ENCODE measurements around the gene SLC19A1.

Gene SLC19A1

DNA sequence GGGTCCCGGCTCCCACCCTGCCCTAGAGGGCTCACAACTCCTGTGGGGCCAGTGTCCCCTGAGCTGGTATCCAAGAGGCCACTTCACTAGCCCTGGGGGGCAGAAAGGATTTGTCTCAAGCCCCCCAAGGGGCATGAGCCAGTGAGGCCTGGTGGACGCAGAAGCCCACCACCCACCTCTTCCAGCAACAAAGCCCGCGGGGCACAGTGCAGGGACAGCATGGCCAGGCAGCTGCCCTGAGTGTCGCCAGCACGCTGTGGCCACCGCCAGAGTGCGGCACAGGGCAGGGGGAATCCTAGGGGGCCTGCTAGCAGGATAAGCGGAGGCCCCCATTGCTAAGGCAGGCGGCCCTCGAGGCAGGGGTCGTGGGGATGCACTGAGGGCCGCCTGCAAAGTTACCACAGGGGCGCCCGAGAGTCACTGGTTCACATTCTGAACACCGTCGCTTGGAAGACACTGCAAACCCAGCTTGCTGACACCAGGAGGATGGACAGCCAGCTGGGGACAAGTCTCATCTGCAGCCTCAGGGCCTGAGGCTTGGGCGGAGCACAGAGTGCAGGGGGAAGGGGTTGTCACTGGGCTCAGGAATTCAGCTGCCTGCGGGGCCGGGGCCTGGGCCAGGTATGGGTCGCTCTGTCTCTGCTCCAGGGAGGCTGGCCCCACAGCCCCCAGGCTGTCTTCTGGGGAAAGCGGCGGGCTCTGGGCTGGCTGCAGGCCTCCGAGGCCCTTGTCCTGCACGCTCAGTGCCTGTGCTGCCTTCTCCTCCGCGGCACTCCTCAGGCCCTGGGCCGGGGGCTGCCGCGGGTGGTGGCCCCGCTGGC lies 26.8 kb downstream of the SLC19A1 start:
- no peak for DNase-seq

DNA sequence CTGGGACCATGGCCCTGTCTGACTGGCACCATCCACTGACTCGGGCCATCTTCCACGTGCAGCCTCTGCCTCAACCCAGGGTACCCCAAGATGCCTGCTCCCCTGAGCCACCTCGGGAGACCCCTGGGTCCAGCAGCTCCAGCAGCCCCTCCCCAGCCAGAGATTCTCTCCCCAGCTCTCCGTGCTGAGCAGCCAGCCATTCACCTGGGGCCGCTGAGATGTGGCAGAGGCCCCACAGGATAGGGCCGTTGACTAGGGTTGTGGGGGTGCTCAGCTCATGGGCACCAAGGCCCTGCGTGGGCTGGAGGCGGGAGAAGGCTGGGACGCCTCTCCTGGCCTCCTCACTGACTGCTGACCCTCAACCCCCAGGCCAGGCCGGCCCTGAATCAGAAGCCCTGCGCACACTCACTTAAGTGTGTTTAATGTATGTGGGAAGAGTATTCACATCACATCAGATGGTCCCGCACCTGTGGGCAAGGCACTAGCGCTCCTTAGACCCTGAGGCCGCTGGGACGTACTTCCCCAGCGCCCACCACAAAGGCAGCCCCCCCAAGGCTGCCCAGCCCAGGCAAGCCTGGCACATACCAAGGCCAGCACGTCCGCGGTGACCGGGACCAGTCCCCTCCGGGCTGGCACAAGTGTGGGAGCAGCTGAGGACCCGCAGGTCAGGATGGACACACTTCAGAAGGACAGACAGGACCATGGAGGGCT lies 27.8 kb downstream of the SLC19A1 start:
- DNase-seq = no peak

DNA sequence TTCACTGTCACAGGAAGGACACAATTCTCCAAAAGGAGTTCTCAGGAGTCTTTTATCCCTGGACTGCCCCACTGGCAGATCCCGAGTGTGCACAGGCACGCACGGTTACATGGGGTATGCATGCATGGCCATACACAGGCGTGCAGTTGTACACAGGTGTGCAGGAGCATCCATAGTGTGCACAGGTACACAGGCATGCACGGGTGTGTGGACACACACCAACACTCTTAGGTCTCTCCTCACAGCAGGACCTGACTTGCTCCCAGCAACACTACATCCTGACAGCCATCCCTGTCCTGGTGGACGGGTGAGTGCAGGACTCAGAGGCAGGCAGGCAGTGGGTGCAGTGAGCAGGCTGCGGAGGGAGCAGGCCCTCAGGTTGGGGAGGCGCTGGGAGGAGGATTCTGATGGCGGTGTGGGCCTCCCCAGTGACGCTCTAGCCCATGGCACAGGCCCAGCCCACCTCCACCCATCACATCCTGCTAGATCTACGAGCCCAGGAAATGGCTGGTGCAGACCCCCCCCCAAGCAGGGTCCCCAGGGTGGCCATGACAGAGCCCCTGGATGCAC lies 28.4 kb downstream of the SLC19A1 start:
- no peak for DNase-seq

DNA sequence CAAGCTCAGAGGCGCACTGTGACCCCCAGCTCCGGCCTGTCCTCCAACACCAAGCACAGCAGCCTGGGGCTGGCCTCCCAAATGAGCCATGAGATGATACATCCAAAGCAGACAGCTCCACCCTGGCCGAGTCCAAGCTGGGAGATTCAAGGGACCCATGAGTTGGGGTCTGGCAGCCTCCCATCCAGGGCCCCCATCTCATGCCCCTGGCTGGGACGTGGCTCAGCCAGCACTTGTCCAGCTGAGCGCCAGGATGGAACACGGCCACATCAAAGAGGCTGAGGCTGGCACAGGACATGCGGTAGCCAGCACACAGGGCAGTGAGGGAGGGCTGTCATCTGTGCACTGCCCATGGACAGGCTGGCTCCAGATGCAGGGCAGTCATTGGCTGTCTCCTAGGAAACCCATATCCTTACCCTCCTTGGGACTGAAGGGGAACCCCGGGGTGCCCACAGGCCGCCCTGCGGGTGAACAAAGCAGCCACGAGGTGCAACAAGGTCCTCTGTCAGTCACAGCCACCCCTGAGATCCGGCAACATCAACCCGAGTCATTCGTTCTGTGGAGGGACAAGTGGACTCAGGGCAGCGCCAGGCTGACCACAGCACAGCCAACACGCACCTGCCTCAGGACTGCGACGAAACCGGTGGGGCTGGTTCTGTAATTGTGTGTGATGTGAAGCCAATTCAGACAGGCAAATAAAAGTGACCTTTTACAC lies 29.1 kb downstream of the SLC19A1 start:
- no peak for DNase-seq

DNA sequence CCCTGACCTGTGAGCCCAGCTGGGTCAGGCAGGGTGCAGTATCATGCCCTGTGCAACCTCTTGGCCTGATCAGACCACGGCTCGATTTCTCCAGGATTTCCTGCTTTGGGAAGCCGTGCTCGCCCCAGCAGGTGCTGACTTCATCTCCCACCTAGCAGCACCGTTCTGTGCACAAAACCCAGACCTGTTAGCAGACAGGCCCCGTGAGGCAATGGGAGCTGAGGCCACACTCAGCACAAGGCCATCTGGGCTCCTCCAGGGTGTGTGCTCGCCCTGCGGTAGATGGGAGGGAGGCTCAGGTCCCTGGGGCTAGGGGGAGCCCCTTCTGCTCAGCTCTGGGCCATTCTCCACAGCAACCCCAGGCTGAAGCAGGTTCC lies 29.6 kb downstream of the SLC19A1 start:
- DNase-seq = no peak

DNA sequence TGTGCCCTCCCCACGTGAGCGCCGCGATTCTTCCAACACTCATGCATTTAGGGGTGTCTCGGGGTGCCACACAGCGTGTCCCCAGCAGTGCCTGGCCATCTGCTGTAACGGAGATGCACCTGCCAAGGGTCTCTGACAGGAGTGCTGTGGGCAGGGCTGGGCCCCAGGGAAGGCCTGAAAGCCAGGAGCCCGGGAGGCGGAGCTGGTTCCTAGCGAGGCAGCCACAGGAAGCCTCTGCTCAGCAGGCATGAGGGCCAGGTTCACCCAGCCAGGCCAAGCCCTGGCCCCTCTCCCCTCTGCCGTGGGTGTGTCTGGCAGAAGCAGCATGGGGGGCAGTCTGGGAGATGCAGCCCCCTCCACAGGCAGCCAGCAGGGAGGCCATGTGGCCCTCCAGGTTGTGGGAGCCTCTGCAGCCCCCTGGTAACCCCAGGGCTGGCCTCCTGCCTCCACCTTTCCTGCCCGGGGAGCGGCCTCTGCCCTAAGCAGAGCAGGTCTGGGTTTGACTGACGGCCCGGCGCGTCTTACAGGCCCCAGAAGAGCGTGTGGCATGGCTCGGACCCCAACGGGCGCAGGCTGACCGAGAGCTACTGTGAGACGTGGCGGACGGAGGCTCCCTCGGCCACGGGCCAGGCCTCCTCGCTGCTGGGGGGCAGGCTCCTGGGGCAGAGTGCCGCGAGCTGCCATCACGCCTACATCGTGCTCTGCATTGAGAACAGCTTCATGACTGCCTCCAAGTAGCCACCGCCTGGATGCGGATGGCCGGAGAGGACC lies 30.4 kb downstream of the SLC19A1 start:
- no peak for DNase-seq

DNA sequence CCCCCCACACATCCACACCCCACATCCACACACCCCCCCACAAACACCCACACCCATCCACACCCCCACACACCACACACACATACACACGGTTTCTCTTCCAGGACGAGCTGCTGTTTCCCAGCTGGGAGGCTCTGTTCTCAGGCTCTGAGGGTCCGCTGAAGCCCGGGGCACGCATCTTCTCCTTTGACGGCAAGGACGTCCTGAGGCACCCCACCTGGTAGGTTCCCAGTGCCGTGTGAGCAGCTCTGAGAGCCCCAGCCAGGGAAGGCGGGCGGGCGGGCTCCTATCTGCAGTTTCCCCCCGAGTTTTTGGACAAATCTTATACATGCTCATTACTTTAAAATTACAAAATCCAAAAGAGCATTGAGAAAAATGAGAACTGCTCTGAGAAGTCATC lies 31.2 kb downstream of the SLC19A1 start:
- DNase-seq = no peak

DNA sequence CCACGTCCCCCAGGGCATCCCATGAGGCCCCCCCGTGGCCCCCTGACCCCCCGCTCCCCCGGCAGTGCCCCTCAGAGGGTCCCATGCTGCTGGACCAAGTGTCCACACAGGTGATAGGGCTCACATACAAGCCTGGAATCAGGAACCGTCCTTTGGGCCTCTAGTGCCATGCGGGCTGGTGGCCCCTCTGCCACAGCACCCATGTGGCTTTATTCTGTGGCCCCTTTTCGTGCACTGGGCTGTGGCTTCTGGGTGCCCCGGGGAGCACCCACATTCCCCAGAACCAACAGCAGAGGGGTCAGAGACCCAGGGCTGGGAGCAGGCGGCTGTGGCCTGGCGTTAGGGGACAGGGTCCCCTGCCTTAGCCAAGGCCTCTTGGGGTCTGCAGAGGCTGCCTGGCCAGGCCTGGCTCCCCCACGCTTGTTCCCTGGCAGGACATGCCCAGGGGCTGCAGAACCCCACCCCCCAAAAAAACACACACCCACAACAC lies 31.7 kb downstream of the SLC19A1 start:
- DNase-seq = no peak

DNA sequence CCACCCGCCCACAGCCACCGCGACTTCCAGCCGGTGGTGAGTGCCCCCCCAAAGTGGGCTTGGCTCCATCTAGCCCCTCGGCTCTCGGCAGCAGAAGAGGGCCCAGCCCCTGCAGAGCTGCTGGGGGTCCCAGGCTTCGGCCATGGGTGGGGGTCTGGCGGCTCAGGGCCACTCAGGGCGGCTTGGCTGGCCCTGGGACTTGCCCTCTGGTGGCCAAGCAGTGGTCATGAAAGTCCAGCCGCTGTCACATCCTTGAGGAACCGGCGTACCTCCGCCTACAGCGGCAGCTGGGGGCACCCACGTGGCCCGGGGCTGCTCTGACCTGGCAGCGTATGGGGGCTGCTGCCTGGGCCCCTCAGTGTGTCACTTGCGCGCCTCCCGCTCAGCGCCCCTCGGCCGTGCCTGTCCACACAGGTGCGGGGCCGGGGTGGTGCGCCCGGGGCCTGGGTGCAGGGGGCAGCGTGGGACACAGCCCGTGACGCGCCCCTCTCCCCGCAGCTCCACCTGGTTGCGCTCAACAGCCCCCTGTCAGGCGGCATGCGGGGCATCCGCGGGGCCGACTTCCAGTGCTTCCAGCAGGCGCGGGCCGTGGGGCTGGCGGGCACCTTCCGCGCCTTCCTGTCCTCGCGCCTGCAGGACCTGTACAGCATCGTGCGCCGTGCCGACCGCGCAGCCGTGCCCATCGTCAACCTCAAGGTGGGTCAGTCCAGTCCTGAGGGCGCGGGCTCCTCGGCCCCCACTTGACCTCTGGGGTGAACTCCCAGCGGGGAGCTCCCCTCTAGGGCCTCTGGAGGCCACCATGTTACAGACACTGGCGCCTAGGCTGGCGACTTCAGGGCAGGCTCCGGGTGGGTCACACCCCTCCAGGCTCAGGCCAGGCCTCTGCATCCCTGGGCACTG lies 32.4 kb downstream of the SLC19A1 start:
- DNase-seq = no peak

DNA sequence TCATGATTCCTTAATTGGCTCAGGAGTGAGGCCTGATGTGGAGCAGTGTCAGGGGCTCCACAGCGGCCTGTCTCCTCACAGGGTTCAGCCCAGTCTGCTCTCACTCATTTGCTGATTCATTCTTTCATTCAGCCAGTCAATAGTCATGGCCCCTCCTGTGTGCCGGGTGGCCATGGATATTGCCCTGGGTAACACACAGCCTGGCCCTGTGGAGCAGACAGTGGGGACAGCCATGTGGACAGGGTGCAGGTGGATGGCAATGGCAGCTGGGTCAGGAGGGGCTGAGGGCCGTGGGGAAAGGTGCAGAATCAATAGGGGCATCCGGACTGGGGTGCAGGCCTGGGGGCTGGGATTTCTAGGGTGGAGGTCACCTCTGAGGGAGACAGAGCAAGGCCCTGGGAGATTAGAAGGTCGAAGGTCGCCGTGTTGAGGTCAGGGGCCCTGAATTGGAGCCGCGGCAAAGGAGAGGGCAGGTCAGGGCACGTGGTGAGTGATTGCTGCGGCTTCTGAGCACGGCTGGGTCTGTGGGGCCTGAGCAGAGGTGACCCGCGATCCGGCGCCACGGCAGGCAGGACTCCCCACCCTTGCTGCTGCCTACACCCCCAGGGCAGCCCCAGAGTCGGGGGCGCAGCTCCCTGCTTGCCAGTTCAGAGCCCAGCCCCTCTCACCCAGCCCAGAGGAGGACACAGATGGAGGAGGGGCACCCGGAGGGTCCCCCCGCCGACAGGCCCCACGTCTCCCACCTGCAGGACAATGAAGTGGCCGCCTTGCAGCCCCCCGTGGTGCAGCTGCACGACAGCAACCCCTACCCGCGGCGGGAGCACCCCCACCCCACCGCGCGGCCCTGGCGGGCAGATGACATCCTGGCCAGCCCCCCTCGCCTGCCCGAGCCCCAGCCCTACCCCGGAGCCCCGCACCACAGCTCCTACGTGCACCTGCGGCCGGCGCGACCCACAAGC lies 33.4 kb downstream of the SLC19A1 start:
- DNase-seq = no peak

DNA sequence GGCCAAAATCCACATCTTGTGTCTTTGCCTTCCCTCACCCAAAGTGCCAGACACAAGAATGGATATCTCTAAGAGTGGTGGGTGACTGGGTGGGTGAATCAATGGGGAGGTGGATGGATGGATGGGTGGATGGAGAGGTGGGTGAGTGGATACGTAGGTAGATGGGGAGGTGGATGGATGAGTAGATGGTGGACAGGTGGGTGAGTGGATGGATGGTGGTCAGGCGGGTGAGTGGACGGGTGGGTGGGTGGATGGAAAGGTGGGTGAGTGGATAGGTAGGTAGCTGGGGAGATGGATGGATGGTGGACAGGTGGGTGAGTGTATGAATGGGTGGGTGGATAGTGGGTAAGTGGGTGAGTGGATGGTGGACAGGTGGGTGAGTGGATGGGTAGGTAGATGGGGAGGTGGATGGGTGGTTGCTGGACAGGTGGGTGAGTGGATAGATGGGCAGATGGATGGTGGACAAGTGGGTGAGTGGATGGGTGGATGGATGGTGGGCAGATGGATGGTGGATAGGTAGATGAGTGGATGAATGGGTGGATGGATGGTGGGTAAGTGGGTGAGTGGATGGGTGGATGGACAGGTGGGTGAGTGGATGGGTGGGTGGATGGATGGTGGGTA lies 34.2 kb downstream of the SLC19A1 start:
- no peak for DNase-seq

DNA sequence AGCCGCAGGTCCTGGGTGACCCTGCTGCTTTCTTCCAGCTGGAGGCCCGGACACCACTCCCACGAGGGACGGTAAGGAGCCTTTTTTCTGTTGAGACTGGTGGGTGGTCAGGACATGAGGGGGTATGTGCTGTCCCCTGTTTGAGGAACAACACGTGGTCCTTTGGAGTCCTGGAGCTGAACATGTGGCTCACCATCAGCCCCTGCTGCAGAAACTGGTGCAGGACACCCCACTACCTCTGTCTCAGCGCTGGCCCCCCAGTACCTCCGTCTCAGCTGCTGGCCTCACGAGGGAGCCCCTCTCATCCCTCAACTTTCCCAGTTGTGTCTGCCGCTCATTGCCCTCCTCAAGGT lies 34.7 kb downstream of the SLC19A1 start:
- no peak for DNase-seq

DNA sequence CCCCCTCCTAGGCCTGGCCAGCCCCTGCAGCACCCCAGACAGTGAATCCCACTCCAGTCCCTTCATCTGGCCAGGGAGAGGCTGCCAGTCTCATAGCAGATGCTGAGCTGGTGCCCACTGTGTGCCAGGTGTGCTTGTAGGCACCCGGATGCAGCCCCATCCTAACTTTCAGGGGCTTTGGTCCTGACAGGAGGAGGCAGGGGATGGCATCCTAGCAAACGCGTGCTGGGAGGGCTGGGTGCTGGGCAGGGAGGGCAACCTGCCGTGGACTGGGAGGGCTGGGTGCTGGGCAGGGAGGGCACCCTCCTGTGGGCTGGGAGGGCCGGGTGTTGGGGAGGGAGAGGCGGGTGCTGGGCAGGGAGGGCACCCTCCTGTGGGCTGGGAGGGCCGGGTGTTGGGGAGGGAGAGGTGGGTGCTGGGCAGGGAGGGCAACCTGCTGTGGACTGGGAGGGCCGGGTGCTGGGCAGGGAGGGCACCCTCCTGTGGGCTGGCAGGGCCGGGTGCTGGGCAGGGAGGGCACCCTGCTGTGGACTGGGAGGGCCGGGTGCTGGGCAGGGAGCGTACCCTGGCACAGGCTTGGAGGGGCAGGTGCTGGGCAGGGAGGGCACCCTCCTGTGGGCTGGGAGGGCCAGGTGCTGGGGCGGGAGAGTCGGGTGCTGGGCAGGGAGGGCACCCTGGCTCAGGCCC lies 35.3 kb downstream of the SLC19A1 start:
- DNase-seq = no peak

DNA sequence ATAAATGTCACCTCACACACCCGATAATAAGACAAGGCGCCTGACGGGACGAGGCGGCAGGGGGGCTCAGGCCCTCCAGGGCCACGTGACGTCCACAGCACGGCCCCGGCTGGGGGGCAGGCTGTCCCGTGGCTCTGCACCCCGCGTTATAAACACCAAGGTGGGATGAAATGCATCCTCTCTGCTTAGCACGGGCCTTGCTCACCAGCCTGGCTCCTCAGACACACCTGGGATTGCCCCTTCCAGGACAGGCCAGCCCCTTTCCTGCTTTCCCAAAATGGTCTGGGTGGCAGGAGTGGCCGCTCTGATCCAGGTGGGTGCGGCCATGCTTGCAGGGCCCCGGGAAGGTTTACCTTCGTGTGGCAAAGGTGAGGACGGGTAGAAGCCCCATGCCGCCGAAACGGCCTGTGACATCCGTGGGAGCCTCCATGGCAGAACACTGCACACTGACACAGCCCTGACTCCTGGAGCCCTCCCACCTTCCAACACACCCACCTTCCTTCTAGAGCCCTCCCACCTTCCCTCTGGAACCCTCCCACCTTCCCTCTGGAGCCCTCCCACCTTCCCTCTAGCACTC lies 35.9 kb downstream of the SLC19A1 start:
- DNase-seq = no peak

DNA sequence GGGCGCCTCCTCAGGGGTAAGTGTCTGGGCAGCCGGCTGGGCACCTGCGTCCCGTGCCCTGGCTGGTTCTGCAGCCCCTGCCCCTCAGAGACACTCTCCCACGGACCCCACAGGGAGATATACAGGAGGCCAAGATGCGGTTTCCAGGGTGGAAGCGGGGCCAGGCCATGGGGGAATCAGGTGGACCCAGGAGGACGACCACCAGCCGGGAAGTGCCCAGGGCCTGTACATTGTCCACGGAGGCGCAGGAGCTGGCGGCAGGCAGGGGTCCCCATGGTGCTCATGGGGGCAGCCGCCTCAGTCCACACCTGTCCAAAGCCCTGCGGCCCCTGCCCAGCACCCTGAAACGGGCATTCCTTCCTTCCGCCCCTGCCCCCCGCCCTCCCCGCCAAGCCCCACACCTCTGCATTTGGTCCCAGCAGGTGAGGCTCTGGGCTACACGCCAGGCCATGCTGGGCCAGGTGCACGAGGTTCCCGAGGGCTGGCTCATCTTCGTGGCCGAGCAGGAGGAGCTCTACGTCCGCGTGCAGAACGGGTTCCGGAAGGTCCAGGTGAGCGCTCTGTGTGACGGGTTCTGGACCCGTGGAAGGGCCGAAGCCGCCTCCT lies 36.7 kb downstream of the SLC19A1 start:
- DNase-seq = no peak

DNA sequence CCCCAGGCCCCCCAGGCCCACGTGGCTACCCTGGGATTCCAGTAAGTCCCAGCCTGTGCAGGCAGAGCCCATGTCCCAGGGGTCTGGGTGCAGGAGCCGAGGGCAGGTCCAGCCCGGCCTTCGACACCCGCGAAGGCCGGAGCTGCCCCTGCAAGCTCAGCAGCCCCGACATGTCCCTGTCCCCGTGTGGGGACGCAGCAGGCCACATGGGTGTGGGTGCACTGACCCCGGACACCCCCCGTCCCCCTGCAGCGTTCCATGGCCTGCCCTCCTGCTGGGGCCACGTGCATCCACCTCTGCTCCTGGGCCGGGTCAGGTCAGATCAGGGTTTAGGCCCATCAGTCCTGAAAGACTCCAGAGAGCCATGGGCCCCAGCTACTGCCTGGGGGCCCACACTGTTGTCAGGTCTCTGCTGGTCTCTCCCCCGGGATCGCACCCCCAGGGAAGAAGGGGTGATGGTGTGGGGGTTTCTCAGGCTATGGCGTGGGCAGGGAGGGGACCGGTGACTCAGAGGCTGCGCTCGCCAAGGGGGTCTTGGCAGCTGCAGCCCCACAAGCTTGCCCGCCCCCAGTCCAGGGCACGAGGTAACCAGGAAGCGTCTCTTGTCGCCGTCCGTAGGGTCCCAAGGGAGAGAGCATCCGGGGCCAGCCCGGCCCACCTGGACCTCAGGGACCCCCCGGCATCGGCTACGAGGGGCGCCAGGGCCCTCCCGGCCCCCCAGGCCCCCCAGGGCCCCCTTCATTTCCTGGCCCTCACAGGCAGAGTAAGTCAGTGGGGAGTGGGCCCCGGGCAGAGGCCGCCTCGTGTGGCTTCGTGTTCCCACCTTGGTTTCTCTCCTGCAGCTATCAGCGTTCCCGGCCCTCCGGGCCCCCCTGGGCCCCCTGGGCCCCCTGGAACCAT lies 37.5 kb downstream of the SLC19A1 start:
- no peak for DNase-seq

DNA sequence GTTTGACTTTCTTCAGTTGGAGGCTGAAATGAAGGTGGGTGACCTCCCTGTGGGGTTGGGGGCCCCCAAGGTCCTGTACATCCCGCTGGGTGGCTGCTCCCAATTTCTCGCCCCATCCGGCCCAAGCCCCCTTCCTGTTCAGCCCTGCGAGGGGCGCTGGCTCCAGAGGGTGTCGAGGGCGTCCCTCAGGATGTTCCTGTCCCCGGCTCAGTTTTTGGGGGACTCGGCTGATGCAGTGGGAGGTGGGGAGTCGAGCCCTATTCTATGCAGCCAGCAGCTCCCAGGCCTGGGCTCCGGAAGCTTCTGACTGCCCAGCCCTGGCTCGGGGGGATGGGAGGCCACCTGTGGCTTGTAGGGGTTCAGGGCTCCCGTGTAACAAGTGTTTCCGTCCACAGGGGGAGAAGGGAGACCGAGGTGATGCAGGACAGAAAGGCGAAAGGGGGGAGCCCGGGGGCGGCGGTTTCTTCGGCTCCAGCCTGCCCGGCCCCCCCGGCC lies 38.2 kb downstream of the SLC19A1 start:
- no peak for DNase-seq

Measured in MV-4-11 (cell line).